ENCODE data around the gene ATP2C2. TPM values are rescaled to one million over a fixed set of nuclear protein-coding genes. Genes with fewer than 3 reads are reported as not detected.
"Not testable (repeated sequence)": the region's sequence is repeated elsewhere in the genome, so short reads cannot be mapped to it uniquely, and the experiment has no call there.

Gene ATP2C2
- total RNA-seq, 1 donor from 2014 or later, result 0.18 TPM

- DNase-seq (ENCODE audit: low spot score), result no peak
Observed at GRCh38 chr16:84339311-84339710, 29.0 kb upstream of the ATP2C2 start.

GRCh38 chr16:84339766-84340165 is 28.6 kb upstream of the ATP2C2 start:
- no peak for DNase-seq (ENCODE audit: low spot score)
- ATAC-seq, result no peak

More at GRCh38 chr16:84339311-84339710, 29.0 kb upstream of the ATP2C2 start:
- no peak for ATAC-seq

GRCh38 chr16:84340325-84341040 is 27.9 kb upstream of the ATP2C2 start:
- DNase-seq (ENCODE audit: low spot score), result no peak
- no peak for ATAC-seq

GRCh38 chr16:84341528-84342295 is 26.6 kb upstream of the ATP2C2 start:
- ATAC-seq (no peak), DNase-seq (ENCODE audit: low spot score) (no peak)

- not testable (repeated sequence) for ATAC-seq
Observed at GRCh38 chr16:84343800-84344199, 24.5 kb upstream of the ATP2C2 start.

GRCh38 chr16:84344781-84345180 is 23.6 kb upstream of the ATP2C2 start:
- DNase-seq (ENCODE audit: low spot score) (no peak), ATAC-seq (no peak)

More at GRCh38 chr16:84343800-84344199, 24.5 kb upstream of the ATP2C2 start:
- DNase-seq (ENCODE audit: low spot score), result not testable (repeated sequence)

- DNase-seq (ENCODE audit: low spot score) (no peak), ATAC-seq (no peak)
Observed at GRCh38 chr16:84347161-84347560, 21.2 kb upstream of the ATP2C2 start.

GRCh38 chr16:84348386-84348888 is 19.9 kb upstream of the ATP2C2 start:
- no peak for ATAC-seq
- no peak for DNase-seq (ENCODE audit: low spot score)

- no peak for ATAC-seq
Observed at GRCh38 chr16:84349862-84350684, 18.3 kb upstream of the ATP2C2 start.

GRCh38 chr16:84350685-84351400 is 17.5 kb upstream of the ATP2C2 start:
- DNase-seq (ENCODE audit: low spot score) (no peak), ATAC-seq (no peak)

More at GRCh38 chr16:84349862-84350684, 18.3 kb upstream of the ATP2C2 start:
- DNase-seq (ENCODE audit: low spot score), result no peak

GRCh38 chr16:84351630-84352029 is 16.7 kb upstream of the ATP2C2 start:
- DNase-seq (ENCODE audit: low spot score), result no peak
- no peak for ATAC-seq

- ATAC-seq (no peak), DNase-seq (ENCODE audit: low spot score) (no peak)
Observed at GRCh38 chr16:84354306-84354705, 14.0 kb upstream of the ATP2C2 start.

- ATAC-seq (no peak), DNase-seq (ENCODE audit: low spot score) (no peak)
Observed at GRCh38 chr16:84355149-84355548, 13.2 kb upstream of the ATP2C2 start.

- DNase-seq (ENCODE audit: low spot score), result no peak
Observed at GRCh38 chr16:84356176-84356575, 12.2 kb upstream of the ATP2C2 start.

GRCh38 chr16:84356591-84357116 is 11.7 kb upstream of the ATP2C2 start:
- ATAC-seq (peak; percentile 51), DNase-seq (ENCODE audit: low spot score) (no peak)

More at GRCh38 chr16:84356176-84356575, 12.2 kb upstream of the ATP2C2 start:
- no peak for ATAC-seq

GRCh38 chr16:84357191-84357651 is 11.1 kb upstream of the ATP2C2 start:
- no peak for DNase-seq (ENCODE audit: low spot score)
- ATAC-seq, result peak; percentile 65

GRCh38 chr16:84358601-84359295 is 9.6 kb upstream of the ATP2C2 start:
- no peak for ATAC-seq
- no peak for DNase-seq (ENCODE audit: low spot score)

GRCh38 chr16:84359326-84359725 is 9.0 kb upstream of the ATP2C2 start:
- DNase-seq (ENCODE audit: low spot score) (no peak), ATAC-seq (no peak)

GRCh38 chr16:84360170-84360569 is 8.2 kb upstream of the ATP2C2 start:
- DNase-seq (ENCODE audit: low spot score) (no peak), ATAC-seq (no peak)
